ENCODE data around the gene ATP11A.
"Not testable (repeated sequence)": the region's sequence is repeated elsewhere in the genome, so short reads cannot be mapped to it uniquely, and the experiment has no call there.

The ATP11A gene

DNA sequence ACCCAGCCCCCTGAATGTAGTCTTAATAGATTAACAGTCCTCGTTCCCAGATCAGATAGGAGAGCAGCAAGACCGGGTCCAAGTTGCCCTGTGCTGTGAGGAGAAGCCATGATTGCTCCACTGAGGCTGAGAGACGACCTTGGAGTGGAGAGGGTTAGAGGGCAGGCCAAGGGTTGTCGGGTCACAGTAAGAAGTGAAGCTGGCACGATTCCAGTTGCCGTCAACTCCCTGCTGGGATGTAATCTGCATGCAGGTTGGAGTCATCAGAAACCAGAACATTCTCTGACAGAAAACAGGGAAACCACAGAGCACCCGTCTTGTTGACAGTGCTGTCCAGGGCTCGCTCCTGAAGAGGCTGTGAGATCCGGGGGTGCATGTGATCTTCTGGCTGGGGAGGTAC, 19.0 kb upstream of the ATP11A start:
- no peak for DNase-seq (ENCODE audit: low spot score)

DNA sequence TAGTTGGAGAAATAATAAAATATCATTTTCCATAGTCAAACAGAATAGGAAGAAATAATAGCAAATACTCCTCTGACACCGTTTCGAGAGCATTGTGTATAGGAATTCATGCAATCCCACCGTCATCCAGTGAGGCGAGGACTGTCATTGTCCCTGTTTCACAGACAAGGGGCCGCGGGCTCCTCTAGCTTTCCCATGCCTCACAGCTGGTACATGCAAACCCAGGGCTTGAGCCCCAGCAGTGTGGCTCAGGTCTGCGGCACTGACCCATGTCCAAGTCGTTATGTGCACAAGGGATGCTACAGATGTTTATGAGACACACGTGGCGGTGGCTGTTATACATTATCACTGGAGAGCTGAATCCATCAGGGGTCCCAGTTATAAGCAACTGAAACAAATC, 18.5 kb upstream of the ATP11A start:
- DNase-seq (ENCODE audit: low spot score) = no peak

DNA sequence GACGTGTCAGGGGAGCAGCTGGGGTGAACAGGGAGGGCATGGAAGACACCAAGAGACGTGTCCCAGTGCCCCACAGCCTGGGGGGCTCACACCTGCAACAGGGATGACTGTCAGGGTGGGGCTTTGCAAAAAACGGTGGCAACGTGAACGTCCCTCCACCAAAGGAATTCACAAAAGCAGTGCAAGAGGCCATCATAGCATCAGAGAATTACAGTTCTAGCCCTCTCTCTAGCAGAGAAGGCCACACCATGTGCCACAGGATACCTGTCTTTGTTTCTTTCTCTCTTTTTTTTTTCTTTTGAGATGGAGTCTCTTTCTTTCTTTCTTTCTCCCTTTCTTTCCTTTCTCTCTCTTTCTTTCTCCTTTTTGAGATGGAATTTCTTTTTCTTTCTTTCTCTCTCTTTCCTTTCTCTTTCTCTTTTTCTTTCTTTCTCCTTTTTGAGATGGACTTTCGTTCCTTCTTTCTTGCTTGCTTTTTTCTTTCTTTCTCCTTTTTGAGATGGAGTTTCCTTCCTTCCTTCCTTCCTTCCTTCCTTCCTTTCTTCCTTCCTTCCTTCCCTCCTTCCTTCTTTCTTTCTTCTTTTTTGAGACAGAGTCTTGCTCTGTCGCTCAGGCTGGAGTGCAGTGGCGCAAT, 17.1 kb upstream of the ATP11A start:
- DNase-seq (ENCODE audit: low spot score) = no peak

DNA sequence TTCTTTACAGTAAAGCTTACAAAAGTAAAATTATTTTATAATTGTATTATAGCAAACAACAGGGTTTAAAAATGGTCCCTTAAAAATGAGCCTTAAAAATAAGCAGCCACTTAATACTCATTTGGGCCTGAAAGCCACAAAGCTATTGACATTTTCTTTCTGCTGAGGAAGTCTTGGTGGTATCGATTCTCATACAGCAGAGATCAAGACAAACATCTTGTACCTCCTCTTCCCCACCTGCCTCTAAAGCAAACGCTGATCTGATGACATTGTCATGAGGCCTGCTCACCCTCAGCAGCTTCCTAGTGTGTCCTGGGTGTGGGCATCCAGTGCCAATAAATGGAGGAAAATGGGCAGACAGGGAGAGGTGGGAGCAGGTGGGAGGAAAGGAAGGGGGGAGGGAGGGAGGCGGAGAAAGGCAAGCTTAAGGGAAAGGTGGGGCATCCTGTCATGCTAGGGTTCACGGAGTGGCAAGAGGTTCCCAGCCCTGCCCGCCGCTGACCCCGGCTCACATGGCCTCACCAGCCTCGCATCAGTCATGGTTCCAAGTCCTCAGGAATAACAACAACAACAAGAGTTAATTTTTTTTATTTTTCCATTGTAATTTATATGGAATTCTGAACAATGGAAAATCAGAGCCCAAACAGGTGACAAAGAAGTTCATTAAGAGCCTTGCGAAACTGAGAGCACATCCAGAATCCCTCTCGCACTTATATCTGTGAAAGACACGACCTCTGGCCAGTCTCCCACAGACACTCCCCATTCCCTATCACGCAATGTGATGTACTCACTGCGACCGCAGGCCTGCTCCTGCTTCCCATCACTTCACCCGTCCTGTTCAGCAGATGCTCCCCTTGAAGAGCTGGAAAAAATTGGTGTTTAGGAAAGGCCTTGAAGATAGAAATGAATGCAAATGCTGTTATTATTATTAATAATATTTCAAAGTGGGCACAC, 15.1 kb upstream of the ATP11A start:
- DNase-seq (ENCODE audit: low spot score) = no peak

DNA sequence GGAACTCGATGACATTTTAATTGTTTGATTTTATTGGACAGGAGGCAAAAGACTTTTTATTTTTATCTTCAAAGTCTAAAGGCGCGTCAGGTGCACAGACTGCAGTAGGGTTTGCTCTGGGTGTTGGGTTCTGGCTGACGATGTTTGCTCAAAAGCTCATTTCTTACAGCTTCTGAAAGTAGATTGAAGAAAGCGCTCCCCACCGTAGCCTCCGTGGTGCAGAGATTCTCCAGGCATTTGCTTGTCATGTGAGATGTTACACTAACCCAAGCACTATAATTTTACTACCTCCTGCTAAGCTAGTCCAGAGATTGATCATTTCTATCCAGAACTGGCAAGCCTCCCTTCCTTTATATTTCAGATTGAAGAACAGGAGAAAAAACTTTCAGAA, 14.5 kb upstream of the ATP11A start:
- DNase-seq (ENCODE audit: low spot score) = no peak

DNA sequence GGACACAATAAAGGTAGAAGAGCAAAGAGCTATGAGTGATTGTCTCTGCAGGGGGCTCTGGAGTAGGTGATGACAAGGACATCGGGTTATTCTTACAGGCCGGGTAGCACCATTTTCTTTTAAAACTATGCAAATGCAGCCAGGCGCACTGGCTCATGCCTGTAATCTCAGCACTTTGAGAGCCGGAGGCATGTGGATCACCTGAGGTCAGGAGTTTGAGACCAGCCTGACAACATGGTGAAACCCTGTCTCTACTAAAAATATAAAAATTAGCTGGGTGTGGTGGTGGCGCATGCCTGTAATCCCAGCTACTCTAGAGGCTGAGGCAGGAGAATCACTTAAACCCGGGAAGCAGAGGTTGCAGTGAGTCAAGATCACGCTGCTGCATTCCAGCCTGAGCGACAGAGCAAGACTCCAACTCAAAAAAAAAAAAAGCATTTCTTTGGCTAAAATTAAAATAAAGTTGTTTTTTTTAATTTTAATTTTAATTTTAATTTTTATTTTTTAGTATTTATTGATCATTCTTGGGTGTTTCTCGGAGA, 12.3 kb upstream of the ATP11A start:
- not testable (repeated sequence) for DNase-seq (ENCODE audit: low spot score)

DNA sequence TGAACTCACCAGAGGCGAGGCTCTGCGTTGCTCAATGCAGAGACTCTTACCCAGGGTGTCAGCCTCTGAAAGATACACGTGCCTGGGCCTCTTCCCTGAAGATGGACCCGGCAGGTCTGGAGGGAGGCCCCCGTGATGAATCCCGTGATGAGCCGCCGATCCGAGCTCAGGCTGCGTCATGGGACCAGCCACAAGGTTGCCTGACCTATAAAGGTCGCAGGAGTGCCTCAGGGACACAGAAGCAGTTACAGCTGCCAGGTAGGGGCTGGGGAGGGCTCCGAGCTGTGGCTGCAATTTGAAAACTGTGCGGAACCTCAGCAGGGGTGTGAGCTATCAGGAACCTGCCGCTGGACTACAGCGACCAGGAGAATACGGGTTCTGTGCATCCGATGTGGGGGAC, 10.5 kb upstream of the ATP11A start:
- DNase-seq (ENCODE audit: low spot score) = no peak

DNA sequence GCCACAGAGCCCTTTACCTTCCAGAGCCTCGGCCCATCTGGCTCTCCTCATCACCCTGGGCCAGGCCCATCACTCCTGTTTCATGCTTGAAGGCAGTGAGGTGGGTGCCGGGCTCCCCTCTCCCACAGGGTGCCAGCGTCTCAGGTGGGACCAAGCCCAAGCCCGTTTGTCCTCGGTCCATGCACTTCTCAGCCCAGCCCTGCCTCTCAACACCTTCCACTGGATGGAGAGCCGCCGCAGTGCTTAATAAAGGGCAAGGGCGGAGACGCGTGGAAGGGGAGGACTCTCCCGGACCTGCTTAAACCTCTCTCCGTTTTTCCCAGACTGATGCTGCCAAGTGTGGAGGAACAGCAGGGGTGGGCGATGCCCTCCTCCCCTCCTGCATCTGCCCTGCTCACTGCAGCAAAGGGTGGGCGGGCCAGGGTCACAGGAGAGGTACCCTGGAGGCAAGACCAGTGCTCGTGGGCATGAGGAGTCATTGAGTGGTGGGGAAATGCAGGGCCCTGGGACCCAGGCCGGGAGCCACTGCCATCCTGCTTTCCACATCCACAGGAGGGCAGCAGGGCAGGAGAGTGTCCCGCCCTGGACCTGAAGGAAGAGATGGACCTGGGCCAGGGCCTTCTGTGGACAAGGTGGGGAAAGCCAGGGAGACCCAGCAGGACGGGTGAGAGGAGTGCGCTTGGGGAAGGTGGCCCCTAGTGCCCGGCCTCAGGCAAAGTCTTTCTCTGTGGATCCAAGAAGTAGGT, 9.7 kb upstream of the ATP11A start:
- no peak for DNase-seq (ENCODE audit: low spot score)

DNA sequence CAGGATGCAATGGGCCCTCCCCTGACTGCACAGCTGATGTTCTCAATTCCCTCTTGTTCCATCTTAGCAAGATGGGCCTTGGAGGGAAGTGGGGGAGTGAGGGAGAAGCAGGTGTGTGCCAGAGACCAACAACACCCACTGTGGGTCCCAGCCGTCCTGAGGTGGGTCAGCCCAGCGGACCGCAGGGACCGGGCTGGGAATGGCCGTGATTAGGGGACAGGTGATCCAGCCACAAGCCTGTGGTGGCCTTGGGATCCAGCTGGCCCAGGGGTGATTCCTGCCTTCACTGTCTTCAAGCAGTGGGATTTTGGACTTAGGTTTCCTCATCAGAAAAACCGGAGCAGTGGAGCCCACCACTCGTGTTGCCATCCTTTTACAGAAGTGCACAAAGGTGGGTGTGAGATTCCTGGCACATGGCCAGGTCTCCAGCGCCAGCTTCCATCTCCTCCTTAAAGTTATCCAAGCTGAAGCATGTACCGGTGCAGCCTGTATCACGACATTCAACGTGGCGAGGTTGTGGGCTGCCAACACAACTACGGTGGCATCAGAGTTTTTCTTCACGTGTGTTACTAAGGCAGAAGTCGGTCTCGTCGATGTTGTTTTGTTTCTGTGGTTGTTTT, 9.0 kb upstream of the ATP11A start:
- DNase-seq (ENCODE audit: low spot score) = no peak

DNA sequence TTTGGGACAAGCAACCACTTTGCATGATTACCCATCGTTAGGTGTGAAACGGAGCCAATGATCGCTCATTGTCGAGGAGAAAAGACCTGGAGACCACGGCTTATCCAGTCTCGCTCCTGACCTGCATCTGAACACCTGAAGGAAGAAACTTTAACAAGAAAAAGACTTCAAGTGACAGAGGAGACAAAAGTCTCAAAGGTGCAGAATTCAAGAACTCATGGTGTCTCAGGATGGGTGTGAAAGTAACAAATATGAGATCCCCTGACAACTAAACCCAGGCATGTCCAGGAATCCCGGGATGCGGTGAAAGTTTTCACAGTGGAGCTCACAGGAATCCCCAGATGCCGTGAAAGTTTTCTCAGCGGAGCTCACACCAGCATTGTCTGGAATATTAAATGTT, 6.3 kb upstream of the ATP11A start:
- no peak for DNase-seq (ENCODE audit: low spot score)

DNA sequence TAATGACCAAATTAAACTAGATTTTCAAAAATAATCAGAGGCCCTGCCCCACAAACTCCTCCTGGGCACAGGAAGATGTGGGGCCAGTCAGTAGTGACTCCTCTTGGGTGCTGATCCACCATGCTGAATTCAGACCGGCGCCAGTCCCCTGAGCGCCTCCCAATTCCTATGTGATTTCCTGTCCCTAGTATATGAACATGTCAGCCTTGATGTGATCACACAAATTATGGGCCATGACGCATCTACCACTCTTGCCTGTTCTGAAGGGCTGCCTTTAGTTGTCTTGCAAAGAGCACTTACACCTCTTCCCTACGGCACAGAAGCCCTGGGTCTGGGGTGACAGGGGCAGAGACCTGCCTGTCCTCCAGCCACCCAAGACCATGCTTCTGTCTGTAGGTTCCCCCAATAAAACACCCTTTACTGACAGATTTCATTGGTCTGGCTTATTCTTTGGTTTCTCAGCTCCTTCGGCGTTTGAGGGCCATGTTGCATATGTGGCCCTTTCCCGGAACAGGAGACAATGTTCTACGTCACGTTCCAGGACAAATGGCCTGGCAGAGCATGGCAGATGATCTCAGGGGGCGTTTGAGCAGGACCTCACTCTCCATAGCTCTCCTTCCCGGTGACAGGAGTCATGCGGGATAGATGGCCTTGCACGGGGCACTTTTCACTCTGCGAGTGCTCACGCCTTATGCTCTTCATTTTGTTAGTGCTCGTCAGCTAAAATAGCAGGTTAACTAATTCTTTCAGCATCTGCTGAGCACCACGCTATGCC, 5.6 kb upstream of the ATP11A start:
- DNase-seq (ENCODE audit: low spot score) = no peak

DNA sequence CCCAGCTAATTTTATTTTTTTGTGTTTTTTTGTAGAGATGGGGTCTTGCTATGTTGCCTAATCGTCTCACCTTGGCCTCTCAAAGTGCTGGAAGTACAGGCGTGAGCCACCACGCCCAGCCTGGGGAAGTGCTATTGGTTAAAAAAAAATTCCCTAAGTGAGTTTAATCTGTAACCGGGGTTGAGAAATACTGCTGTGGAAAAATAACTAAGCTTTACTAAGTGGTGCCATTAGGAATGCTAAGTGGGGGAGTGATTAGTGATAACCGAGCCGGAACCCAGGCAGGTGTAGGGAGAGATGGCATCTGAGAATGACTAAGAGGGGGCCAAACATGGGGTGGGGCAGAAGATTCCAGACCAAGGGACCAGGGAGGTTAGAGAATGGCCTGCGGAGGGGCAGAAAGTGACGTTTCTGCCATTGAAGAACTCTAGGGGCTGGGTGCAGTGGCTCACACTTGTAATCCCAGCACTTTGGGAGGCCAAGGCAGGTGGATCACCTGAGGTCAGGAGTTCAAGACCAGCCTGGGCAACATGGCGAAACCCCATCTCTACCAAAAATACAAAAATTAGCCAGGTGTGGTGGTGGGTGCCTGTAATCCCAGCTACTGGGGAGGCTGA, 4.5 kb upstream of the ATP11A start:
- not testable (repeated sequence) for DNase-seq (ENCODE audit: low spot score)

DNA sequence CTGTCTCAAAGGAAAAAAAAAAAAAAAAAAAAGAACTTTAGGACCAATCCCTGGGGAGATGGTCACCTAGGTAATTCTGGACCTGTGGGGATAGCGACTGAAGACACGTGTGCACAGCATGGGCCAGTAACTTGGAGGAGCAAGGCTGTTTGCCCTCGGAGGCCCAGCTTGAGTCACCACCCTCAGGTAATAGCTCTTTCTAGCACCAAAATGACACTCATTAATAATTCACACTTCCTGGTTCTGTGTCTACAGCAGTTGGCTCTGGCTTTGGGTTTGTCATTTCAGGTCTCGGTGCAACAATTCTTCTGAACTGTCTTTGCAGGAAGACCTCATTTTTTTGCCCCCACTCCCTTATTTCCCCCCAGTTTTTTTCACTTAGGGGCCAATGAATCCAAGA, 3.9 kb upstream of the ATP11A start:
- DNase-seq (ENCODE audit: low spot score) = no peak

DNA sequence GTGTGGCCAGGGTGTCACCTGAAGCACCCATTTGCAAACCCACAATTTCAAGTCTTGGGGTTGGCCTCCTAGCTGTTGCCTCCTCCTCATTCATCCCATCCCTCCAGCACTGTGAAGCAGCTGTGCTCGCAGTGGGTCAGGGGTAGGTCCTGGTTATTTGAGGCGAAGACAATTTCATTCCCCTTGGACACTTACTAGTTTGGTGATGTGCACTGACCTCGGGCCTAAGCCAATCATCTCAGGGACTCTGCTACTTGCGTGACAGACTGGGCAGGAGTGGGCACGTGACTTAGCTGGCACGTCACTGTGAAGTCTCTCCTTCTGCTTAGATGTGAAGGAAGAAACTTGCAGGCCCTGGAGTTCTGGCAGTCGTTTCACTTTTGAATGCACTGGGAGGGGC, 3.5 kb upstream of the ATP11A start:
- DNase-seq (ENCODE audit: low spot score) = no peak

DNA sequence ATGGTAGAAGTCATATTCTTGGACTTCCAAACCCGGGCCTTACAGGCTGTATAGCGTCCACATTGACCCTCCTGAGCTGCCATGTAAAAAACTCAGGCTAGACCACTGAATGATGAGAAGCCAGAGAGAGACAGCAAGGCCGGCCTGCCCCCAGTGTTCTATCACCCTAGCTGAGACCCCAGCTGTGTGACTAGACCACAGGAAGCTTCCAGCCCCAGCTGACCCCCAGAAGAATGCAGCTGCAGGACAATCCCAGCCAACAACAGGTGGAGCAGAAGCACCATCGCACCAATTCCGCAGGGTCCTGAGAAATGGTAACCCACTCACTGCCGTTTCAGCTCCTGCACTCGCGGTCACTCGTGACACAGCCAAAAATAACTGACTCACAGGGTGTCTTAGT, 2.9 kb upstream of the ATP11A start:
- no peak for DNase-seq (ENCODE audit: low spot score)

DNA sequence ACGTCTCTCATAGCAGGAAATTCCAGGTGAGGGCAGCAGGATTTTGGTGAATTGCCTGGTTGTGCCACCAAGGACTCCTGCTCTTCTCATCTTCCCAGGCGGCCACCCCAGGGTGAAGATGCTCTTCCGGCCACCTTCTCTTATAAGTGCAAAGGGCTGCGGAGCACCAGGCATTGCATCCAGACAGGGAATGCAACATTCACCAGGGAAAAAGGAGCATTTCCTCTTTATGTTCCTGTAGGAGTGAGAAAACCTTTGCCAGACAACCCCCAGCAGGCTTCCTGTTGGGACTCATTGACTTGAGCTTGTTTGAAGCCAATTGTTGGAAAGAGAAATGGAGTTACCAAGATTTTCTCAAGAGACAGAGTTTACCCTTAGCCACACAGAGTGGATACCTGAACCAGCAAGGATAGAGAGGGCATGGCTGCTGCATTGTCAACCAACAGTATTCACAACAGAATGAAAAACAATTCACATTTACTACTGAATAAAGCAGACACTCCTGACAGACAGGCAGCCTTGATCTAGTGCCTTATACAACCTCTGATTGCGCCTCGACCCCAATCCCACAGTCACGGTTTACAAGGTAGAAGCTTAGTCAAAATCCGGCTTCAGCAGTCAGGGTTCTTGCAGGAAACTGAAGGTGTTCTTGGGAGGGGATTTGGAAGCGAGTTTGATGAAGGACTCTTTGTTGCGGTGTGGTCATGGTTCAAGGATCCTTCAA, 1.8 kb upstream of the ATP11A start:
- no peak for DNase-seq (ENCODE audit: low spot score)

DNA sequence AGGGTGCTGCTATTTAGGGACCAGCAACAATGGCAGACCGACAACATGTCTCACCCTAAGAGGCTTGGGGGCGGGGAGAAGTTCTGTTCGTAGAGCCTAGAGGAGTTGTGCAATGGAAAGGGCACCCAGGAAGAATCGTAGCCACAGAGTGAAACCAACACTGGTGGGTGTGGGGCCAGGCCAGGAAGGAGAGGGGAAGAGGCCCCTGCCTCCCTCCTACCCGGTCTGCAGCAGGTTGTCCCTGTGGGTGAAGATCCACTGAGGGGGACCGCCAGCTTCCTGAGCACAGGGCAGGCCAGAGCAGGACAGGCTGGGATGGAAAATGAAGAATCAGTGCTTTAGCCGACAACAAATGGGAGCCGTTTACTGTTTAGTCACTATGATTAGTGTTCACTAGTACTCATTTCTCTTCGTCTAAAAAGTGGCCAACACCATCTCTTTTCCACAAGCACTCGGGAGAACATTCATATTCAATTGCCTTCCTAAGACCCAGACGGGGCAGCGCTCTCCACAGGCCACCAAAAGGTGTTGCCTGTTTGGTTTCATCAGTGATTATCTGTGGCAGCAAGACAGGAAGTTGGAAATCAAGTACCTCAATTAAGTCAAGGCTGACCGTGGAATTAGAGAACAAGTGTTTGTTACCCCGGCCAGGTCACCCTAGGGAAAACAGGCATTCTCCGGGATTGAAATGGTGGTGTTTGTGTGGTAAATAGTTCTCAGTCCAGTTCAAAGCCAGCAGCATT, 1.1 kb upstream of the ATP11A start:
- DNase-seq (ENCODE audit: low spot score) = no peak

DNA sequence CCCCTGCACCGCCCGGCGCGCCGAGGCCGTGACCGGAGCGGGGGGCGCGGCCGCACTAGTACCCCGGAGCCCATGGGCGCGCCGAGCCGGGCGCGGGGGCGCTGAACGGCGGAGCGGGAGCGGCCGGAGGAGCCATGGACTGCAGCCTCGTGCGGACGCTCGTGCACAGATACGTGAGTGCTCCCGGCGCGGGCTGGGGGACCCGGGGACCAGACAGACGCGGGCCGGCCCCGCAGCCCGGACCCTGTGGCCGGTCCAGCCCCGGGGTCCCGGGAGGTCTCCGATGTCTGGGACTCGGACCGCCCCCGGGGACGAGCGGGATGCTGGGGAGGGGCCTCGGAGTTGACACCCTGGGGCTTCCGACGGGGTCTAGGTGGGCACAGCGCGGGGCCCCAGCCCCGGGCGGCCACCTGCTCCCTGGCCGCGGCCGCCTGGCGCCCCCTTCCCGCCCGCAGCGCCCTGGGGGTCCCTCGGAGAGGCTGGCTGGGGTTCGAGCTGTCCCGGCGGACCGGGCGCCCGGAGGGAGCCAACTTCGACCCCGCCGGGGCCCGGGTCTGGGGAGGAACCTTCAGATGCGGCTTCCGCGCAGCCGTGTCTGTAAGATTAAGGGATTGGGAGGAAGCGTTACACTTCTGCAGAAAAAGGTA, 568 bp downstream of the ATP11A start:
- no peak for DNase-seq (ENCODE audit: low spot score)

DNA sequence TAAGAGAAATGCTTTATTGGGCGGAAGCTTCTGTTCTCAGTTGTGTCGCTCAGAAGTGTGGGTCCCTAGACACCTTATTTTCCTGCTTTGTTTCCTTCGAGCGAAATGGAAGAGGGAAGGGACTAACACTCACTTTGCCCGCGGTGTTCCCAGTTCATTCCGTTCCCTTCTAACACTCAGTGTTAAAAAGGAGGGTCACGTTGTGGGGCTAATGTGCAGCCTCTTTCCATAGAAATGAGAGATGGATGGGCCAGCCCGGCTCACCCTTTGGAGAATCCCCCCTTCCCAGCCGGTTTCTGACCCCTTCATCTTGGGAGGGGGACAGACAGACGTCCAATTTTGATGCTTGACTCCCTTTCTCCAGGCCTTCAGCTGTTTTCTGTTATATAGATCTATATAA, 2.3 kb downstream of the ATP11A start:
- no peak for DNase-seq (ENCODE audit: low spot score)

Data from kidney capillary endothelial cell (primary cell).